Measurements from ENCODE around the gene VPS37C.

The VPS37C gene

DNA sequence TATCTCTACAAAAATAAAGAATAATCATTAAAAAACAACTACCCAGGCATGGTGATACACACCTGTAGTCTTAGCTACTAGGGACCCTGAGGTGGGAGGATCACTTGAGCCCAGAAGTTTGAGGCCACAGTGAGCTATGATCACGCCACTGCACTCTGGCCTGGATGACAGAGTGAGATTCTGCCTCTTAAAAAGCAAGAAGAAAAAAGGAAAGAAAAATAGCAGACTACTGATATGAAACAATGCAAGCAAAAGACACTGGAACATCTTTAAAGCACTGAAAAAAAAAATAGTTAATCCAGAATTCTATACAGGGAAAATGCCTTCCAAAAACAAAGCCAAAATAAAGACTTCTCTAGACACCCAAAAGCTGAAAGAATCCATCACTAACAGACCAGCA is 5.9 kb downstream of the VPS37C start:
- DNase-seq (ENCODE audit: low spot score) = no peak
- FAIRE-seq = no peak

- DNase-seq (ENCODE audit: low spot score) (no peak), FAIRE-seq (no peak)
Observed at GRCh38 chr11:61154528-61154927, 6.7 kb downstream of the VPS37C start.

DNA sequence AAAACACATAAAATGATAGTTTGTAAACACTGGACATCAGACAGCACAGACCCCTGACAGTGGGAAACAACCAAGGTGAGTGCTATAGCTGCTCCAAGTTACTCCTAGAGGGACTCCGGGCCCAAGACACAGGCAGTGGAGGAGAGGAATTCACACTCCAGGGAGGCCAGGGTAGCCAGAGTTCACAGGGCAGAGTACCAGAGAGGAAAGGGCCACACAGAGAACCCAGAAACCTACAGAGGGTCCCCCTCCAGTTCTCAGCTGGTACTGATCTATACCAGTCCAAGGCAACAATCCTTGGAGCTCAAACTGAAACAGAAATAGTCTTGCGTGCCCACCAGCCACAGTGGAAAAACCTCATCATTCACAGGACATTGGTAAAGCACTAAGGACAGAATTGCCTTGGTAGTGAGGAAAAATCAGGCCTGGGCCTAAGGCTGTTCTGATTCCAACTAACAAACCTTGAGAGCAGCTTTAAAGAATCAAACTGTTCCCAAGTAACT is 7.6 kb downstream of the VPS37C start:
- DNase-seq (ENCODE audit: low spot score) (no peak), FAIRE-seq (no peak)

DNA sequence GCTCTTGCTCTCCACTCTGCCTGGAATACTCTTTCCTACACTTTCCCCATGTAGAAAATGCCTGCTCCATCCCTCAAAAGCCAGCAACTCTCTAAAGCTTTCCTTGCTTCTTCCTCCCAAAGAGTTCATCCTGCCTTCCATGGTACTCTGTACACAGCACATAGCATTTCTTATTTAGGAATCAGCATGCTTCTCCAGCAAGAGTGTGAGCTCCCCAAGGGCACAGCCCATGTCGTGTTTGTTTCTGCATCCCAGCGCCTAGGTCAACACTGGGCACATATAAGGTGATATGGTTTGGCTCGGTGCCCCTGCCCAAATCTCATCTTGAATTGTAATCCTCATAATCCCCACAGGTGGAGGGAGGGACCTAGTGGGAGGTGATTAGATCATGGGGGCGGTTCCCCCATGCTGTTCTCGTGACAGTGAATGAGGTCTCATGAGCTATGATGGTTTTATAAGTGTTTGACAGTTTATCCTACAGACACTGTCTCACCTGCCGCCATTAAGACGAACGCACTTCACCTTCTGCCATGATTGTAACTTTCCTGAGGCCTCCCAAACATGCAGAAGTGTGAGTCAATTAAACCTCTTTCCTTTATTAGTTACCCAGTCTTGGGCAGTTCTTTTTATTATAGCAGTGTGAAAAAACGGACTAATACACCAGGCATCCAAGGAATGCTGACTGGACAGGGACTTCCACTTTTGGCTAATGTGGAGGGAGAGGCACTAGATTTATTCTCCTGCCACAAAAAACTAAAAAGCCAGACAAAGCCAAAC is 8.2 kb downstream of the VPS37C start:
- DNase-seq (ENCODE audit: low spot score) = peak; percentile 62
- peak; percentile 42 for FAIRE-seq

DNA sequence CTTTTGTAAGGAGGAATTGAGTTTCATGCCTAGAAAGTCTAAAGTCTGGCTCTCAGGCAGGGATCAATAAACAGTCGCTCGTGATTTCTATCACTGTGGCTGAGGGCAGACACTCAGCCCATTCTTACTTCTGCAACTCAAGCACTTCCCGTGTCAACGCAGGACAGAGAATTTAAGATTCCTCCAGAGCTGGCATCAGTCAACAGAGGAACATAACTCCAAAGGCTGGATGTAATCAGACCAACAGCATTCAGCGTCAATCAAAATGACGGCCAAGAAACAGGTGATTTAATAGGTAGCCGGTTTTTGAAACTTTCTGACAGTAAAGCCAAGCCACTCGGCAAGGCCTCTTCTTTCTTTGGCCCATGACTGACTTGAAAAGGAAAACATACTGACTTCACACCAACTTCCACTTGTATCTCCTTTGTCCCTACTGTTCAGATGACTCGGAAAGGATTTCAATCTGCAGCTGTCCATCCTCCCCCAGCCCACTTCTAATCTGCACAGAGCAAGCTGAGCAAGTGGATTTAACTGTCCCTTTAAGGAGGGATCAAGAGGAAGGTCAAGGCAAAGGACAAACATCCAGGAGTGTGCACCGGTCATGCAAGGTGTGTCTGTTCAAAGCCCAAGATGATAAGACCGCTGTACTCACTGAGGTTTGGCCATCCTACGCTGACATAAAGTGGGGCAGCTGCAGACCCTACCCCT is 9.5 kb downstream of the VPS37C start:
- FAIRE-seq (no peak), DNase-seq (ENCODE audit: low spot score) (no peak)

DNA sequence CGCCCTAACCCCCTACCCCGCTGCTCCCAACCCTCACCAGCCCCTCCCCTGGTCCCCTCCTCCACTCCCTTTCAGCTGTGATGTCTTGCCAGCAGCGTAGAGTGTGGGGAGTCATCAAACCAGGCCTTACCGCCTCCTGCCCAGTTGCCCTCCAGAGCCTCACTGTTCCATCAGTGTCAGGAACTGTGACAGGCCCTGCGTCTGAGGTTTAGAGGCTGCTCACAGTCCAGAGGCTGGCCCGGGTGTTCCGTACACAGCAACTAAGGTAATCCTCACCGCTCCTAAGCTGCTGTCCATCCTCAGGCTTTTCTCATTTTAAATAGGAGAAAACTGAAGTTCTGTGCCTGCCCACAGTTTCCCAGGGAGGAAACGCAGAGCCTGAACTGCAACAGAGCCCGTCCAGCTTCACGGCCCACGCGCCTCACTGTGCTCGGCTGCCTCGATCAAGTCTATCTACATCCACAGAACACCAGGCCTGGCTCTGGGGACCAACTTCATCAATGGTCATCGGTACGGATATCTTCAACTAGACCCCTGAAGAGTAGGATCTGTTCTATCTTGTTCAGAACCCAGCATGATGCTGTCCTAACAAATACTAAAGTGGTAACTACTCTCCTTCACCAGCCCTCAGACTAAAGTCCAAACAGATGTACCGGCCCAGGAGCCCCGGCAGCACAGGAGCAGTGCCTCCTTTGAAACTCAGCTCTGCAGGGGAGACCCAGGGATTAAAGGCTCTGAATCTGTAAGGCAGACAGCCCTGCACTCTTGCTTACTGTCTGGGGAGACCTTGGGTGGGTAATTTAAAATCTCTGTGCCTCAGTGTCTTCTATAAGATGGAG is 10.3 kb downstream of the VPS37C start:
- FAIRE-seq = no peak
- no peak for DNase-seq (ENCODE audit: low spot score)

DNA sequence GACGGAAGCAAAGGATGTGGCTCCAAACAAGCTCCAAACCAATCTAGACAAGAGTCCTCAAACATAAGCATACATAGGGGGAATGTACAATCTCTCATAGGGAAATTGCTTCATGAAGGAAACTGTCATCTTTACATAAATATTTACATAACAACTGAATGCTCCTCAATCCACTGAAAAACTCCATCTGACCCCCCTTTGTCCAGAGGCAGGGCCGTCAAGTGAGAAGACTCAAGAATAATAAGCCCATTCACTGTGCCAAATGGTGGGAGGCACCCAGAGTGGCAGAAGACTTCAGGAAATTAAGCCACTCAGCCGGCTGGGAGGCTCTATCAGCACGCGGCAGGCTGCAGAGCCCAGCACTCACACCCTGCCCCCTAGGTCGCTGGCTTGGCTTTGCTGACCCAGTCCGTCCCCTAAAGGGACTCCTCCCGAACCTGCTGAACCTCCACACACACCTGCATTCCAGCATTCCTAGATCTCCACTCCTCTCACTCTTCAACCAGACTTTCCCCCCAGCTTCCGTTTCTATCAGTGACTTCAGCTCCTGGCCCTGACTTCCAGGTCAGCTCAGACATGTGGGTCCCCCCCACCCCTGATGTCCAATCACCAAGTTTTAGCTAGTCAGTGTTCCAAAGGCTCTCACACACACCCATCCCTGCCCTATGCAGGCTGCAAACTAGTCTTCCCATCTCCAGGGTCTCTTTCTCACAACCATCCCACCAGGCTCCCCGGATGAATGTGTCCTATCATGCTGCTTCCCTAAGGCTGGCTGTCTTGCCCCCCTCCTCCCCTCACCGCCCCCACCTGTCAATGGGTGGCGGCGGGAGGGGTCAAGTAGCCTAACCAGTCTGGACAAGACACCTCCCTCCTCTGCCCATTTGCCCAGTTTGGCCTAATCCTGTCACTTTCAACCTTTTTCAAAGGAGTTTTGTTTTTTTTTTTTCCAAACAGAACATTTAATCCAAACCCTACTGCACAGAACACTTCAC is 11.3 kb downstream of the VPS37C start:
- FAIRE-seq = no peak
- DNase-seq (ENCODE audit: low spot score) = no peak

GRCh38 chr11:61147791-61148620 is 13.2 kb downstream of the VPS37C start:
- FAIRE-seq (no peak), DNase-seq (ENCODE audit: low spot score) (no peak)

- FAIRE-seq (no peak), DNase-seq (ENCODE audit: low spot score) (no peak)
Observed at GRCh38 chr11:61147271-61147670, 14.0 kb downstream of the VPS37C start.

- DNase-seq (ENCODE audit: low spot score) = no peak
Observed at GRCh38 chr11:61146416-61146815, 14.8 kb downstream of the VPS37C start.

GRCh38 chr11:61145228-61146005 is 15.8 kb downstream of the VPS37C start:
- no peak for FAIRE-seq
- no peak for DNase-seq (ENCODE audit: low spot score)

More at GRCh38 chr11:61146416-61146815, 14.8 kb downstream of the VPS37C start:
- FAIRE-seq = no peak

- no peak for DNase-seq (ENCODE audit: low spot score)
- FAIRE-seq = no peak
Observed at GRCh38 chr11:61144511-61145179, 16.6 kb downstream of the VPS37C start.

DNA sequence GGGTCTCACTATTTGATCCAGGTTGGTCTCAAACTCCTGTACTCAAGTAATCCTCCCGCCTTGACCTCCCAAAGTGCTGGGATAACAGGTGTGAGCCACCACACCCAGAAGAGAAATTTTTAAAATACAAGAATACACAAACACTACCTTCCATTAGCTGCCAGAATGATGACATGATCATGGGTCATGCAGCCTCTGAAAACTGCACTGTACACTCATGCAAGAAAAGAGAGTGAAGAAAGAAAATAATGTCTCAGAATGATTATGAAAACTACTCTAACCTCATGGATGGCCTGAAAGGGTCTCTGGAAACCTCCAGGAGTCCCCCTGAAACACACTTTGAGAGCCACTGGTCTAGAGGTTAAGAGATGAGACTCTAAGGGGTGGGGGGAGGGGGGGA is 18.8 kb downstream of the VPS37C start:
- FAIRE-seq (no peak), DNase-seq (ENCODE audit: low spot score) (no peak)

- no peak for DNase-seq (ENCODE audit: low spot score)
- no peak for FAIRE-seq
Observed at GRCh38 chr11:61141601-61142028, 19.6 kb downstream of the VPS37C start.

GRCh38 chr11:61140416-61140815 is 20.8 kb downstream of the VPS37C start:
- FAIRE-seq (no peak), DNase-seq (ENCODE audit: low spot score) (no peak)

GRCh38 chr11:61139387-61139786 is 21.8 kb downstream of the VPS37C start:
- DNase-seq (ENCODE audit: low spot score) (no peak), FAIRE-seq (no peak)

DNA sequence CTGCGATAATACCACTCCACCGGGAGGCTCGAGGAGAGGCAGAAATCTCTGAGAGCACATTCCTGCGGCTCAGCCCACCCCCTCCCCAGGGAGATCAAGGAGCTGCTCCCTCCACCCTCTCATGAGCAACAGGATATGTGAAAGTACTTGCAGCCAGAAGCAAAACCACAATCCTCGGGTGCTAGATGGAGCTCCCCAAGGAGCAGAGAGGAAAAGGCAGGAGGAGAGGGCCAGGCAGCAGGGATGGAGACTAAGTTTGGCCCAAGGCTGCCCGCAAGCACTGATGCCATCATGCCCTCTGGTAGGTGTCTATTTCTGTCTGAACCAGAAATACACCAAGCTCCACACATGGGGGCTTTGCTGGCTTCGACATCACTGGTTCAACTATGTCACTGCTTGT is 22.3 kb downstream of the VPS37C start:
- FAIRE-seq = no peak
- DNase-seq (ENCODE audit: low spot score) = no peak

DNA sequence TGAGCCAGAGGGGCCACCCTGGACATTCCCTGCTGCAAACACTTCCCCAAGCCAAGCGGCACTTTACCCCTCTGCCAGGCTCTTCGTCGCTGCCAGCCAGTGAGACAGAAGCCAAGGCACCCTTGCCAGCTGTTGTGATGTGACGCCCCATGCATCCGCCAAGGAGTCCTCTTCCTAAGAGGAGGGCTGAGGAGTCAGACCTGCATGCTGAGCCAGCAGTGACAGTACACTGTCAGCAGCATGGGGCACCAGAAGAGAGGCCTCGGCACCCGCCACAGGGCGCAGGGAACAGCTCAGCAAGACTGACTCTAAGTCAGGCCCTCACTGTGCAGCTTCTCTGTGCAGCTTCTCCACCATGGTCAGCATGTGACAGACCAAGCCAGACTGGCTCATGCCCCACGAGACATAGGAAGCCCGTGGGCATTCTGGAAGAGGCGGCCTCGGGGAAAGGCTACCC is 26.4 kb downstream of the VPS37C start:
- no peak for DNase-seq (ENCODE audit: low spot score)
- no peak for FAIRE-seq

Measured in RCC 7860 (cell line).